Neutrophil (primary cell): ENCODE measurements around the gene SDE2.
"Not testable (repeated sequence)": the region's sequence is repeated elsewhere in the genome, so short reads cannot be mapped to it uniquely, and the experiment has no call there.

ENCODE experiments used
- H3K27ac ChIP-seq: fragments of 200-600 bp; sonication (generic); 2 replicates; pipeline ENCODE4 v1.5.1; 2016; ENCODE audit warnings: mild to moderate bottlenecking, moderate library complexity
- H3K27me3 ChIP-seq: fragments of 200-600 bp; sonication (generic); 2 replicates; pipeline ENCODE4 v1.6.0; 2016; ENCODE audit warnings: mild to moderate bottlenecking
- H3K36me3 ChIP-seq: fragments of 200-600 bp; sonication (generic); 2 replicates; pipeline ENCODE4 v1.5.1; 2017
- H3K4me1 ChIP-seq, 2 experiments: fragments of 200-600 bp in 1 of 2; sonication (generic) in 1 of 2; 1 replicate in 1 of 2; 2 replicates in 1 of 2; pipeline versions ENCODE4 v1.5.1 to v1.6.1; 2013 to 2016; ENCODE audit warnings: low read depth in 1 of 2, low read length in 1 of 2, mild to moderate bottlenecking in 1 of 2, moderate library complexity in 1 of 2; ENCODE audit not compliant: control insufficient read depth in 1 of 2, insufficient read depth in 1 of 2
- H3K4me3 ChIP-seq, 2 experiments: fragments of 200-600 bp in 1 of 2; sonication (generic) in 1 of 2; 1 replicate in 1 of 2; 2 replicates in 1 of 2; pipeline ENCODE4 v1.5.1; 2013 to 2016; ENCODE audit warnings: low read depth in 1 of 2, low read length in 1 of 2, mild to moderate bottlenecking in 1 of 2, moderate library complexity in 1 of 2
- H3K9me3 ChIP-seq: fragments of 200-600 bp; sonication (generic); 2 replicates; pipeline ENCODE4 v1.5.1; 2016
- TF ChIP-seq, protein P1 (sequence below): fragments of 200-600 bp; sonication (generic); IDR thresholded peaks from 2 replicates; pipeline ENCODE4 v1.5.1; 2016; ENCODE audit warnings: antibody characterized with exemption

The SDE2 gene

DNA sequence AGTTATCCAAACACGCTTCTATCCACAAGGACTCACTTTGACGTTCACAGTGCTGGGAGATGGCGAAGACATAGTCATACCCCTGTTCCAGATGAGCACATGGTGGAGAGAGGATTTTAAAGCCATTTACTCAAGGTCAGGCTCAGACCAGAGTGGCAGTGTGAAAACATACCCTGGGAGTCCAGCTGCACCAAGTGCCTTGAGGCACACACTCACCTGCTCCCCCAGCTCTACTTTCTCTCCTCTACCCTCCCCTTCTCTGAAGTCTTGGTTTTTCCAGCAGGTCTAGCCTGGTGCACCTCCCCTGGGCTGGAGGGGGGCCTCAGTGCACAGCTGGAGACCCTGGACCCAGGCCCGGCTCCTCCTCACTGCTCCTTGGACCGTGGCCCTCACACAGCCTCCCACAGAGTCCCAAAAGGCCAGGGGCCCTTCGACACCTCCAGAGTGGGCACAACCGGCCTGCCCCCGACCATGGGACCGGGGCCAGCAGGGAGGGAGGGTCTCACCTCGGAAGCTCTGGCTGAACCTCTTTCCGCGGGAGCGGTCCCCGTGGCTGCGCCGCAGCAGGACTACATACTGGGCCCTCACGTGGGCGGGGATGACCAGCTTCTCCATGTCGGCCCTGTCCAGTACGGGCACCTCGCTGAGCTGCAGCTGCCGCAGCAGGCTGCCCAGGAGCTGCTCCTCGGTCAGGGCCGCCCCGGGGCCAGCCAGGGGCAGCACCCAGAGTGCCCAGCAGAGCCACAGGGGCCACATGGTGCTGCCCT, 58.6 kb downstream of the SDE2 start:
- Histone ChIP-seq H3K4me1 (peaks cover 4 to 7% of the 10 kb centered on the region in 2 experiments), H3K9me3 (no peaks in the 10 kb centered on the region), H3K4me3 (no peak overlapping the region), H3K36me3 (no peaks in the 10 kb centered on the region), H3K27ac (no peak overlapping the region), H3K27me3 (peaks cover 15% of the 10 kb centered on the region)
- TF ChIP-seq, protein P1, sequence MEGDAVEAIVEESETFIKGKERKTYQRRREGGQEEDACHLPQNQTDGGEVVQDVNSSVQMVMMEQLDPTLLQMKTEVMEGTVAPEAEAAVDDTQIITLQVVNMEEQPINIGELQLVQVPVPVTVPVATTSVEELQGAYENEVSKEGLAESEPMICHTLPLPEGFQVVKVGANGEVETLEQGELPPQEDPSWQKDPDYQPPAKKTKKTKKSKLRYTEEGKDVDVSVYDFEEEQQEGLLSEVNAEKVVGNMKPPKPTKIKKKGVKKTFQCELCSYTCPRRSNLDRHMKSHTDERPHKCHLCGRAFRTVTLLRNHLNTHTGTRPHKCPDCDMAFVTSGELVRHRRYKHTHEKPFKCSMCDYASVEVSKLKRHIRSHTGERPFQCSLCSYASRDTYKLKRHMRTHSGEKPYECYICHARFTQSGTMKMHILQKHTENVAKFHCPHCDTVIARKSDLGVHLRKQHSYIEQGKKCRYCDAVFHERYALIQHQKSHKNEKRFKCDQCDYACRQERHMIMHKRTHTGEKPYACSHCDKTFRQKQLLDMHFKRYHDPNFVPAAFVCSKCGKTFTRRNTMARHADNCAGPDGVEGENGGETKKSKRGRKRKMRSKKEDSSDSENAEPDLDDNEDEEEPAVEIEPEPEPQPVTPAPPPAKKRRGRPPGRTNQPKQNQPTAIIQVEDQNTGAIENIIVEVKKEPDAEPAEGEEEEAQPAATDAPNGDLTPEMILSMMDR = no peak

DNA sequence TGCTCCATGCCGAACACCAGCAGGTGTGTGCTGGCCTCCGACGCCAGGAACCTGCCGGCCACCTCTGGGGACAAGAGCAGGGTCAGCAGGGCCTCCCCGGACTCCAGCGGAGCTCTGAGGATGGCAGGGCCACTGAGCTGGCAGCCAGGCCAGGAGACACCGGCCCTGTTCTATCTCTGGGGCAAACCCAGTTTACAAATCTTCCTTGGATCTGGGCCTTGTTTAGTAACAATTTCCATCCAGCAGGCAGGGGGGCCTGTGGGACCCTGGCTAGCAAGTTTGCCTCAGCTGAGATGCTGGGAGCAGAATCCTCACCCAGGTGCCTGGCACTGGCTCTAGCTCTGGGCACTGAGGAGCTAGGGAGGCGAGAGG, 59.2 kb downstream of the SDE2 start:
- H3K9me3 ChIP-seq, H3K36me3 ChIP-seq, H3K4me1 ChIP-seq, H3K4me3 ChIP-seq, H3K27ac ChIP-seq: not testable (repeated sequence)
- peaks cover 15% of the 10 kb centered on the region for H3K27me3 ChIP-seq

DNA sequence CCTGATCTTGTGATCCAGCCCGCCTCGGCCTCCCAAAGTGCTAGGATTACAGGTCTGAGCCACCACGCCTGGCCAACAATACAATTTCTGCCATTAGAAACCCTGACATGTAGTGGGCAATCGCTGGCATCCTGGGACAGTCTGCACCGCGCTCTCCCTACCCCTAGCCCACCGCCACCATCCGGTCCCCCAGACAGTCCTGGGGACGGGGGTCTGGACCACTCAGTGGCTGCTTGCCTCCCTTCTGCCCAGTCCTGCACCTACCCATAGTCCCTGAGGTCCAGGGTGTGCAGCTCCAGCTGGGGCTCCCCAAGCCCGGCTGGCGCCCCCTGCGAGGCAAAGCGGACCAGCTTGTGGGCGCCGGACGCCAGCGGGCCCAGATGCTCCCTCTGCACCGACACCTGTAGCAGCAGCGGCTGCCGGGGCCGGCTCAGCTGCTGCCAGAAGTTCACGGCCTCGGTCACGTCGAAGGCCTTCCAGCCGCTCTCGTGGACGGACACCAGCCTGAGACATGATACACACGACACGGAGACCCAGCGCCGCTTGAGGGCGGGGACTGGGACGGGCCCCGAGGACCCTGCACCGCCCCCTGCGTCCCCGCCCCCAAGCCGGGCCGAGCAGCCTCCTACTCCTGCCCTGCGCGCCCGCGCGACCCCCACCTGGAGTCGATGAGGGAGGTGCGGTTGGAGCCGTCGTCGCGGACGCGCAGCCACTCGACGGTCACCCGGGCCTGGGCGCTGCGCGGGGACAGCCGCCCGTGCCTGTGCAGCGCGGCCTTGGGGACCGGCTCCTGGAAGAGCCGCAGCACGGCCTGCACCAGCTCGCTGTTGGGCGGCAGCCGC, 59.8 kb downstream of the SDE2 start:
- H3K27me3 ChIP-seq = peaks cover 15% of the 10 kb centered on the region
- H3K4me1 ChIP-seq, H3K9me3 ChIP-seq, H3K36me3 ChIP-seq, H3K4me3 ChIP-seq, H3K27ac ChIP-seq: not testable (repeated sequence)

DNA sequence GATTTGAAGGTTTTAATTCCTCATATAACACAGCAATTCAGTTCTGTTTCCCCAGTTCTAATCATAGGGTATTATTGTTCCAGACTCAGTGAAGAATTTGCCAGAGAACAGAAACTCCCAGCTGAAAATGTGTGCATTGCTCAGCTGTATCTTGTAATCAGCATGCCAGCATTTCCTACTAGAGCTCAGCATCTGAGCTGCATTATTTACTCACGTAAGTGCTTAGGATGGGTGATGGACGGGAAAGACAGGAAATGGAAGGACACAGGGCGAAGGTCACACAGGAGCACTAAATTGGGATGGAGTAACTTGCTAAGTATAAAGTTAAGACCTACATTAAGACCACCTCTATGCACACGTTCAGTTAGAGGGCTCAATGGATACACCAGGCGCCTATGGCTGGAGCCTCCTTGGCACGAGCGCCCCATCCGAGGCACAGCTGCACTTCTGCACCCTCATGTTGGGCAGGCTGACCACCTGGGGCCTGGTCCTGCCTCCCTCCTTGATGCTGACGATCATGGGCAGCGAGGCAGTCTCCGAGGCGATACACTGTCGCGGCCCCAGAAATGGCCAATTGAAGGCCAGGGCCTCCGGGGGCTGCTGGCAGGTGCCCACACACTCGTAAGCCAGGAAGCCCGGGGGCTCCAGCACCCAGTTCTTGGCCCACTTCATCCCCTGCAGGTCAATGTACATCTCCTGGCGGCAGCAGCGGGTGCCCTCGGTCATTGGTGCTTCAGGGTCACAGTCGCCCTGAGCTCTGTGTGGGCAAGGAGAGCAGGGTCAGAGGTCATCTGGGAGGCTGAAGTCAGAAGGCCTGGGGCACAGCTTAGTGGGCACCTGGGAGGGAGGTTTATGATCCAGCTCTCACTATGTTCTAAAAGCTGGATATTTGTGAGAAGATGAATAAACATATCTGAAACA, 61.8 kb downstream of the SDE2 start:
- TF ChIP-seq, protein P1 = no peak
- Histone ChIP-seq H3K4me3 (no peak overlapping the region), H3K9me3 (no peaks in the 10 kb centered on the region), H3K36me3 (no peaks in the 10 kb centered on the region), H3K27ac (no peak overlapping the region), H3K4me1 (no peaks in the 10 kb centered on the region), H3K27me3 (peaks cover 15% of the 10 kb centered on the region)

DNA sequence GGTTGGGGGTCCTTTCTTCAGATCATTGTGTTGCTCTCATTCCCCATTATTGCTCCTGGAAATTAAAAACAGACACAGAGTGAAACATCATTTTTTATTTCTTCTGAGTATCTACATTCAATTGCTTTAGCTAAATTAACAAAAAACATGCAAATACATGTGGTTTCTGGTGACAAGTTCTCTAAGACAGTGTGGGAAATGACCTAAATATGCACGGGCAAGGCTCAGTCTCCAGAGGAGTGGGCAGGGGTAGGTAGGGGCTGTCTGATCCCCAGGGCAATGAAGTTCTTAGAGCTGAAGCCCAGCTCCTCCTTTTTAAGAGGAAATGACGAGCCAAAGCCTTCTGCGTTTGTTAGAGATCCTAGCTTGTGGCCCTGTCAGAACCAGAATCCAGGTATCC, 62.6 kb downstream of the SDE2 start:
- peaks cover 15% of the 10 kb centered on the region for H3K27me3 ChIP-seq
- no peaks in the 10 kb centered on the region for H3K4me1 ChIP-seq
- no peaks in the 10 kb centered on the region for H3K36me3 ChIP-seq
- no peak overlapping the region for H3K4me3 ChIP-seq
- TF ChIP-seq, protein P1 = no peak
- H3K9me3 ChIP-seq = no peaks in the 10 kb centered on the region
- no peak overlapping the region for H3K27ac ChIP-seq

DNA sequence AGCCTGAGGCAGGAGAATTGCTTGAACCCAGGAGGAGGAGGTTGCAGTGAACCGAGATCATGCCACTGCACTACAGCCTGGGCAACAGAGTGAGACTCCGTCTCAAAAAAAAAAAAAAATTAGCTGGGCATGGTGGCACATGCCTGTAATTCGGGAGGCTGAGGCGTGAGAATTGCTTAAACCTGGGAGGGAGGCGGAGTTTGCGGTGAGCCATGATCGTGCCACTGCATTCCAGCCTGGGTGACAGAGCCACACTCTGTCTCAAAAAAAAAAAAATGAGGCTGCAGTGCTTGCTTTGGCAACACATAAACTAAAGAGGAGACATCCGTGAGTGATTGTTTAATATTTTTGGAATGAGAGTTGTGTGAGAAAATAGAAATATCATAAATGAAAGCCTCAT, 63.1 kb downstream of the SDE2 start:
- not testable (repeated sequence) for H3K9me3 ChIP-seq, H3K36me3 ChIP-seq, H3K4me3 ChIP-seq, H3K27ac ChIP-seq, H3K4me1 ChIP-seq
- peaks cover 15% of the 10 kb centered on the region for H3K27me3 ChIP-seq
